Purkinje cell (primary cell): ENCODE results near the gene TMEM186. TPM values are rescaled to one million over a fixed set of nuclear protein-coding genes. Genes with fewer than 3 reads are reported as not detected.

Source experiments
- polyA plus RNA-seq: library from polyadenylated mRNA; unstranded; fragments of >200 nt; fragmentation: Nextera tagmentation; gene quantifications from 2 replicates; pipeline ENCODE4 v1.2.1, GENCODE V29; 2014

TMEM186 gene, protein sequence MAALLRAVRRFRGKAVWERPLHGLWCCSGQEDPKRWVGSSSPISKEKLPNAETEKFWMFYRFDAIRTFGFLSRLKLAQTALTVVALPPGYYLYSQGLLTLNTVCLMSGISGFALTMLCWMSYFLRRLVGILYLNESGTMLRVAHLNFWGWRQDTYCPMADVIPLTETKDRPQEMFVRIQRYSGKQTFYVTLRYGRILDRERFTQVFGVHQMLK
- 5.8 and 11.7 TPM in 2 replicates for polyA plus RNA-seq

DNA sequence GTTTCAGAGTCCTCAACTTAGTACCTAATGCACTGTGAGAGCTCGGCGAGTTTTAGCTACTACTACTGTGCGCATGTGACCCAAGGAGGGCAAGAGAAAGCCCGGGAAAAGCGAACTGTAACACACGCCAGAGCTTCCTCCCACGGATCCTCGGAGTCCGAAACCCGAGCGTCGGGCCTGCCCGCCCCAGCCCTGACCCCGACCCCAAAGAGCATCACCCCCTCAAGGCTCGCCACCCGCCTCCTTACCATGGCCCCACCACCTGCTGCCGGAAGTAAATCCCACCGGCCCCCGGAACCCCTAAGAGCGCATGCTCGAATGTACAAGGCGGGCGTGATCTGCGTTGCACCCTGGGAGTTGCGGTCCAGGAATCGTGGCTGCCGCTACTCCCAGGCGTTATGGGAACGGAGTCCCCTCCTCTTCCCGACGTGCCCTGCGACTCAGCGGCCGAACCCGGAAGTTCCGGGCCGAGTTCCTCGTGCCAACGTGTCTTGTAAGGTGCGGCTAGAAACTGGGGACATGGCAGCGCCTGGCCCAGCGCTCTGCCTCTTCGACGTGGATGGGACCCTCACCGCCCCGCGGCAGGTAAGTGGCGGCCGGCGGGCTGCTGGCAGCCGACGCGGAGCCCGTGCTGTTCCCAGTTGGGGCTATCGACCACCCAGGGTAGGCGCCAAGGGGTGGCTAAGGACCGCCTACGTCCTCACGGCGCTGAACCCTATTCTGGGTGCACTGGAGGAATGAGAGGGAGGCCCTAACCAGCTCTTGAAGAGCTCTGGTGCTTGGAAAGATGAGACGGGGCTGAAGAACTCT, at the start of gene TMEM186, which contains the start of gene PMM2:
Gene TMEM186 (minus strand): TSS at position 276 of the 810 bp plus-strand sequence. CDS start 25 bp downstream, at position 251.
Gene PMM2 (plus strand): TSS at position 476 of the 810 bp plus-strand sequence. CDS start 44 bp downstream, at position 520.

Other genes starting within 250 kb of the TMEM186 start
- not detected in 2 replicates for gene TMEM114, start 207.1 kb downstream of the TMEM186 start, polyA plus RNA-seq
- gene METTL22, start 175.9 kb downstream of the TMEM186 start, polyA plus RNA-seq, result 8.0 and 12.7 TPM in 2 replicates
- gene ABAT, start 123.0 kb downstream of the TMEM186 start, polyA plus RNA-seq, result 84.7 and 96.3 TPM in 2 replicates
- gene PMM2, start 200 bp upstream of the TMEM186 start, polyA plus RNA-seq, result 2.8 and 8.8 TPM in 2 replicates
- gene CARHSP1, start 71.4 kb upstream of the TMEM186 start, polyA plus RNA-seq, result 1.1 and 1.7 TPM in 2 replicates
- gene LITAFD, start 84.7 kb upstream of the TMEM186 start, polyA plus RNA-seq, result not detected in 2 replicates
- 32.8 and 35.5 TPM in 2 replicates for gene USP7, start 166.3 kb upstream of the TMEM186 start, polyA plus RNA-seq